GM12864 (cell line): ENCODE results near the gene DYNC1I1.

Experiments used
- DNase-seq: peaks from one replicate; pipeline ENCODE4 v3.0.0-alpha.2; 2011; ENCODE audit warnings: low read depth
- H3K4me3 ChIP-seq: 2 replicates; pipeline ENCODE4 v1.5.1; 2011; ENCODE audit warnings: mild to moderate bottlenecking, low read depth, low read length, control low read depth
- CTCF ChIP-seq: IDR thresholded peaks from 2 replicates; pipeline ENCODE4 v1.5.1; 2011; ENCODE audit warnings: low read depth, mild to moderate bottlenecking, moderate library complexity, low read length, control low read depth, inconsistent platforms; ENCODE audit errors: missing control alignments

The DYNC1I1 gene

GRCh38 chr7:95845007-95845406, 72.7 kb downstream of the DYNC1I1 start:
- DNase-seq = no peak
- H3K4me3 ChIP-seq = no peak overlapping the region
- no peak for TF ChIP-seq CTCF

DNA sequence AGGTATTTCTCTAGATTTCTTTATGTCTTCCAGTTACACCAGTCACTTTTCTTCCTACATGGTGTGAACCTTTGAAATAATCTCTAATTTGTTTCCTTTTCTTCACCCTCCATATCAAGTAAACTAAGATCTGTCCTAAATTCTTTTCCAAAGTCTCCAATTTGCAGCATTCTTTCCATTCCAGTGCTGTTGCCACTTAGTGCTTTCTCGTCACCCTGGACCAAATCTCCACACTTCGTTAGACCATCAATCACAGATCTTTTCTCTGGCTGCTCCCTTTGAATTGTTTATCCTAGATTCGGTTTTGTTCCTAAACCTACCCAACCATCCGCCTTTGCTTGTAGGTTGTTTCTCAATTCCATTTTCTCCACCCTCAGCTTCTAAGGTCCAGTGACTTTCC, 74.7 kb downstream of the DYNC1I1 start:
- DNase-seq = no peak
- no peak overlapping the region for H3K4me3 ChIP-seq
- TF ChIP-seq CTCF = no peak

DNA sequence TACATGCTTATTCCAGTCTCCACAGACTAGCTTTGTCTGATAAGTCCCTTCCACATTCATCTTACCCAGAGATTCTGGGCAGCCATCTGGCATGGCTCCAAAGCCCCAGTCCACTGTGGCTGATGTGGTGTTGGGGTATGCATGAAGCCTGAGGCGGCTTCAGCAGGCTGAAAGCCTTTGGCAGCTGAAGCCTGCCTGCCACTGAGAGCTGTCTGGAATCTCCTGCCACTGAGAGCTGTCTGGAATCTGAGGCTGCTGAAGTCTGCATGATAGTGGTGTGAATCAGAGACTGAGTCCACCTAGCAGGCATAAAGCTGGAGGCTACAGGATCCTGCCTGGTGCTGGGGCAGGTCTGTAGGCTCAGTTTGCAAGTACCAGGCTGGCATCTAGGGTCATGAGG, 87.1 kb downstream of the DYNC1I1 start:
- DNase-seq = no peak

GRCh38 chr7:95861041-95861440, 88.7 kb downstream of the DYNC1I1 start:
- no peak for TF ChIP-seq CTCF
- H3K4me3 ChIP-seq = no peak overlapping the region
- DNase-seq = no peak

More for the DNA sequence above, 87.1 kb downstream of the DYNC1I1 start:
- H3K4me3 ChIP-seq = no peak overlapping the region
- TF ChIP-seq CTCF = no peak

GRCh38 chr7:95863623-95864022, 91.3 kb downstream of the DYNC1I1 start:
- DNase-seq = no peak
- no peak overlapping the region for H3K4me3 ChIP-seq
- TF ChIP-seq CTCF = no peak

- DNase-seq = no peak
- peak; percentile 4 for TF ChIP-seq CTCF
- no peak overlapping the region for H3K4me3 ChIP-seq
These were observed 93.5 kb downstream of the DYNC1I1 start for GRCh38 chr7:95865716-95866371.

- no peak overlapping the region for H3K4me3 ChIP-seq
- TF ChIP-seq CTCF = no peak
- peak; percentile 43 for DNase-seq
These were observed 95.0 kb downstream of the DYNC1I1 start for GRCh38 chr7:95867309-95867708.
